Measurements from ENCODE around the gene SFSWAP.

The SFSWAP gene

DNA sequence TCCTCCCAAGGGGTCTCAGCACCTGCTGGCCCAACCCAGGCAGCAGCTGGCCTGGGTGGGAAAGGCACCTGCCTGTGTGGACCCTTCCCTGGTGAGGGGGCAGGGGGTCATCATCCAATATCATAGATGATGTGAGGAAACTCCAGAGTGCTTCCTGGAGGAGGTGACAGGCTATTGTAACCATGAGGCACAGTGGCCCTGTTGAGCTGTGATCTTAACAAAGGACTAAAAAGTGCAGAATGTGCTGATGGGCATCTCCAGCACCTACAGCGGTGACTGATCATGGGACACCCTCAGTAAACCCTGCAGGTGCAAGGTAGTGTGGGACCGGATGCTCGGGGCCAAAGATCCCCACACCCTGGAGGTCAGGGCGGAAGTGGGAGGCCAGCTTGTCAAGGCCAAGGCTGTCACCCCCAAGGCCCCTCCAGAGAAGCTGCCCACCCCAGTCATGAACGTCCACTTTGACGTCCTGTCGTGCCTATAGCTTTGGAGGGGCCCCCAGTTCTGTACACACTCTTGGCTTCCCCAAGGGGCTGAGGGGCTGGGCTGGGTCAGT, 124.8 kb downstream of the SFSWAP start:
- DNase-seq (ENCODE audit: low spot score), result no peak

DNA sequence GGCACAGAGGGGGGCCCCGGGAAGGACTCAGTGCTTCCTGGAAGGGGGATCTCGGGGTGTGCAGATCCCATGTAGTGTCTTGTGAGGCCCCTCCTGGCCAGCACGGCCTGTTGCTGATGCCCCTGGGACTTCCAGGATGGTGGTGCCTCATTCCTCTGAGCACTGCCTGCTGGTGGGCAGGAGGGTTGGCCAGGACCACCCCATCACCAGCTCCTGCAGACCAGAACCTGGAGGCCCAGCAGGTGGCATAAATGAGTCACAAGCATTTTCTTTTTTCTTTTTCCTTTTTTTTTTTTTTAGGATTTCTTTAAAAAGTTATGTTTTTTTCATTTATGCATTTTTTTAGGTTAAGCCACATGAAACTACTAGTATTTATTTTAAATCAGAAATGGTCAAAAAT, 125.3 kb downstream of the SFSWAP start:
- no peak for DNase-seq (ENCODE audit: low spot score)

DNA sequence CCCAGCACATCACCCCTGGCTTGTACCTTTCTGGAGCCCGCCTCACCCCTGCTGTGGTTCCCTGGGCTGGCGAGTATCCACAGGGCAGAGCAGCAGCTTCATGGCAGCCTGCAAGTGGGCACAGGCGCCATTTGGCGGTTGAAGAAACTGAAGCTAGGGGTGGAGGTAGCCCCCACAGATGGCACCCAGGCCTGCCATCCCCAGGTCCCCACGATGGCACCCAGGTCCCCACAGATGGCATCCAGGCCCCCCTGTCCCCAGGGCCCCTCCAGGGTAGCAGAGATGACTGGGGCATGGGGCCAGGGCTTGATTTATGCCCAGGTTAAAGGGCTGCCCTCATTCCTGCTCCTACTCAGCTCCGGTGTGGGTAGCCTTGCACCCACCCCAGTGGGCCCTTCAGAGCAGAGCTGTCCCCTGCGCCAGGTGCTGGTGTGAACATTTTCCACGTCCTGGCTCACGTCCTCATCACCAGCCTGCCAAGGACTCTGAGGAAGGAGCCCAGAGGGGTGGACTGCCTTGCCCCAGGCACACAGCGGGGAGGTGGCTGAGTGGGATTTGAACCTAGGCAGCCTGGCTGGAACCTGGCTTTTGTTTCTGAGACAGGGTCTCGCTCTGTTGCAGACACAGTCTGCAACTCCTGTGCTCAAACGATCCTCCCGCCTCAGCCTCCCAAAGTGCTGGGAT, 126.0 kb downstream of the SFSWAP start:
- no peak for DNase-seq (ENCODE audit: low spot score)

DNA sequence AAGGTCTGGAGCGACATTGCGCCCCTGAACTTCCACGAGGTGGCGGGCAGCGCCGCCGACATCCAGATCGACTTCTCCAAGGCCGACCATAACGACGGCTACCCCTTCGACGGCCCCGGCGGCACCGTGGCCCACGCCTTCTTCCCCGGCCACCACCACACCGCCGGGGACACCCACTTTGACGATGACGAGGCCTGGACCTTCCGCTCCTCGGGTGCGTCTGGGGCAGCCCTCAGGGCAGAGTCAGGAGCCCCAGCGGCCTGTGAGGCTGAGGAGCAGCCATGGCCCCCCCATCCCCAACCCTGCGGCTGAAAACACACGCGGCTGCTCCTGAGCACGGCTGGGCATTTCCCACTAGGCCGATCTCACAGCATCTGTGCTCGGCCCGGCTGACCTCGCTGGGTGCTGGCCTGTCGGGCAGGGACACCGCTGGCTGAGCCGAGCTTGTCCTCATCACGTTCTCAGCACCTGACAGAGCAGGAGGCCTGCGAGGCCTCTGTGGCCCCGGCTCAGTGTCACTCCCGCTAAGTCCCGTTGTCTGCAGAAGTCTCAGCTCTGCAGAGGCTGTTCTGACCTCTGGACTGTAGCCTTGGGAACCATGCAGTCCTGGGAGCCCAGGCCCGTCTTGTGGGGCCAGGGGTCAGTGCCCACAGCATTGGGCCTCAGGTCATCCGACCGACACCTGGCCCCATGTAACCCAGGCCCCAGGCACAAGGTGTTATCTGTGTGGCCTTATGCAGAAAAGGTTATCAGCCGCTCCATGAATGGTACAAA, 129.9 kb downstream of the SFSWAP start:
- DNase-seq (ENCODE audit: low spot score), result no peak

DNA sequence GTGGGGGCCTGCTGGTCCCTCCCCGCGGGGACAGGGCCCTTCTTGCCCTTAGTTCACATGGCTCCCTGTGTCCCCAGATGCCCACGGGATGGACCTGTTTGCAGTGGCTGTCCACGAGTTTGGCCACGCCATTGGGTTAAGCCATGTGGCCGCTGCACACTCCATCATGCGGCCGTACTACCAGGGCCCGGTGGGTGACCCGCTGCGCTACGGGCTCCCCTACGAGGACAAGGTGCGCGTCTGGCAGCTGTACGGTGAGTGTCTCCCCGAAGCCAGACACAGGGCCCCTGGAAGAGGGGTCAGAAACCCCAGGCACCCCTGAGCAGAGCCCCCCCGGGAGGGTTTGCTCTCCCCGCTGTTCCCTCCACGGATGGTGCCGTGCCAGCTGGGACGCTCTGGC, 130.7 kb downstream of the SFSWAP start:
- no peak for DNase-seq (ENCODE audit: low spot score)

DNA sequence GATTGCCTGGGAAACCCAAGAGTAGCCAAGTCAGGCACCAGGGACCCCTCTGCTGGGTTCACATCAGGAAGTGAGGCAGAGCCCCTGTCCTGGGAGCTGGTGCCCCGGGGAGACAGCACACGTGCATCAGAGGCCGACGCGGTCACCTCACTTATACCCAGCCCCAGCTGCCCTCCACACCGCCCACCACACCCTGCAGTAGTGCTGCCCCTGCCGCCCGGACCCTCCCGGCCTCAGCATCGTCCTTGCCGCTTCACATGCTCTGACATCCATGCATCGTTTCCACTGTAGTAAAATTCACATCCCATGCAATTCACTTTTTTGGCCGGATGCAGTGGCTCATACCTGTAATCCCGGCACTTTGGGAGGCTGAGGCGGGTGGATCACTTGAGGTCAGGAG, 131.3 kb downstream of the SFSWAP start:
- no peak for DNase-seq (ENCODE audit: low spot score)

DNA sequence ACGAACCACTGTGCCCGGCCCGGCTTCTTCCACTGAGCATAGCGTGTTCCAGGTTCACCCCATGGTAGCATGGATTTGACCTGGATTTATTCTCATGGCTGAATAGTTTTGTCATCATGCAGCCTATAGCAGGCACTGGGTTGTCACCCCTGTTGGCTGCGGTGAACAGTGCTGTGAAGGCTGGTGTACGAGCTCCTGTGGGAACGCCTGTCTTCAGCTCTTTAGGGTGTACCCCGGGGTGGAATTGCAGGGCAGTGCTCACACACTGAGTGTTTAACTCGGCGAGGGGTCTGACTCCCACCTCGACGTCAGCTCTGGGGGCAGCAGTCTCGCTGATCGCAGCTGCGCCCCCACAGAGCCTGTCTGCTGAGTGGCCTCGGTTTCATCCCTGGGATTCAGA, 132.6 kb downstream of the SFSWAP start:
- no peak for DNase-seq (ENCODE audit: low spot score)

DNA sequence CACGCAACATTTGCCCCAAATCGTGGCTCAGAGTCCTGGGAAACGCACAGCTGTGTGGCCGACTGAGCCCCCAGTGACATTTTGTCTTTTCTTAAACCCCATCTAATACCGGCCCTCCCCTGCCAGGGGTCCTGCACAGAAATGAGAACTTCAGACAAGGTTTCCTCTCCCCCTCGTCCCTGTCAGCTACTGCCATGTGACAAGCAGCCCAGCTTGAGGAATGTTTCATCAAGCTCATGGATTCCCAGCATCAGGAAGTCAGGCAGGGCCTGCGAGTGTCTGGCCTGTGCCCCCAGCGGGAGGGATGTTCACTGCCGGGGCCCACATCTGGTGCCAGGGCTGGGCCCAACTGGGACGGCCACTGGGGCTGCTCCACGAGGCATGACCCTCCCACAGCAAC, 133.2 kb downstream of the SFSWAP start:
- no peak for DNase-seq (ENCODE audit: low spot score)

DNA sequence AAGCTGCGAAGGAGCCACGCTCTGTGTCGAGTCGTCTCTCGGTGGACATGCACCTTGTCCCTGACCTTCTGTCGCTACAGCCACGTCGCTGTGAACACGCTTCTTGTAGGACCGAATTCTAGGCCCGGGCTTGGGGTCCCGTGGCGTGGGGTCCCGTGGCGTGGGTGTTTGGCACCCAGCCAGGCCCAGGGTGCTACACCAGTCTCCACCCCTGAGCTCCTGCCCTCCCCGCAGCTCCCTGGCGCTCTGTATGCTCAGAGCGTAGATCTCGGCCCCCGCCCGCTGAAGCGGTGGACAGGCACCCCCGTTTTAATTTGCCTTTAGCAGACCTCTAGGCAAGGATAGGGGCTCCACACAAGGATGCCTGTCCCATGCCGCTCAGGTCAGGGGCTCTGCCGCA, 133.8 kb downstream of the SFSWAP start:
- no peak for DNase-seq (ENCODE audit: low spot score)

DNA sequence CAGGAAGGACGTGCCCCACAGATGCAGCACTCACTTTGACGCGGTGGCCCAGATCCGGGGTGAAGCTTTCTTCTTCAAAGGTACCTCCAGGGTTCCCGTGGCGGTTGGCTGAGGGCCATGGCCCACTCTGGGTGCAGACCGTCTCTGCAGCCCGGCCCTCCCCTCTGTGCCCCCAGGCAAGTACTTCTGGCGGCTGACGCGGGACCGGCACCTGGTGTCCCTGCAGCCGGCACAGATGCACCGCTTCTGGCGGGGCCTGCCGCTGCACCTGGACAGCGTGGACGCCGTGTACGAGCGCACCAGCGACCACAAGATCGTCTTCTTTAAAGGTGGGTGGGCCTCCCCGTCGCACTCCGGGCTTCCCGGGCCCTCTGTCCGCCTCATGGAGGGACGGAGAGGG, 134.2 kb downstream of the SFSWAP start:
- no peak for DNase-seq (ENCODE audit: low spot score)

DNA sequence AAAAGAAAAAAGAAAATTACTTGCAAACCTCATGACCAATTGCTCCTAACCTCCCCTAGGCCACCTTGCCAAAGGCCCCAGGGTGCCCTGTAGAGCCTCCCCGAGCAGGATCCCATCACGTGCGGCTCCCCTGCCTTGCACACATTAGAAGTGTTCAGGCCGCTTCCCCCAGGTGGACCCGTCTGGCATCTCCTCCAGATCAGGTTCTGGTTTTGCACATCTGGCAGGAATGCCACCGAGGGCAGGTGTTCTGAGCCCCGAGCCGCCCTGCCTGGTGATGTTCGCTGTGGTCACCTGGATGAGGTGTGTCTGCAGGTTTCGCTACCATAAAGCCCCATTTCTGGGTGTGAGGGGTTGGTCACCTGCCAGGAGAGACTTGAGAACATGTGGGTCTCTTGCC, 136.6 kb downstream of the SFSWAP start:
- no peak for DNase-seq (ENCODE audit: low spot score)

DNA sequence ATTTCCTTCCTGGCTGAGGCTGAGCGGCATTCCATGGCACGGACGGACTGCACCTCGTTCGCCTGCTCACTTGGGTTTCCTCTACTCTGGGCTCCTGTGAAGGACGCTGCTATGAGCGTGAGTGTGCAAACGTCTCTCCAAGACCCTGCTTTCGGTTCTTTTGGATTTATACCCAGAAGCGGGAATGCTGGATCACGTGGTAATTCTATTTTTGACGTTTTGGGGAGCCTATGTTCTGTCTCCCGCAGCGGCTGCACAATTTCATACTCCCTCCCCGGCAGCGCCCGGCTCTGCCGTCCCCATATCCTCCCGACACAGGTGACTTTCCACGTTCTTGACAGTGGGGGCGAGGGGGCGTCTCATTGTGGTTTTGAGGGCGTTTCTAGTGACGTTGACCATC, 137.9 kb downstream of the SFSWAP start:
- DNase-seq (ENCODE audit: low spot score), result no peak

Data from germinal center (tissue), 1 donor.